ENCODE results near the gene LGALS9. TPM values are rescaled to one million over a fixed set of nuclear protein-coding genes. Genes with fewer than 3 reads are reported as not detected.

LGALS9 gene
- under 0.01 and 4.2 TPM in 2 replicates for total RNA-seq

GRCh38 chr17:27630607-27631410 is at the start of gene LGALS9:
Gene LGALS9 (plus strand): TSS chr17:27631188. CDS start chr17:27631266, 78 bp downstream.

Other genes with a start within 250 kb of the LGALS9 start
- gene KSR1, start 174.7 kb upstream of the LGALS9 start, total RNA-seq, result 16.6 and 23.5 TPM in 2 replicates
- 0.18 and 0.49 TPM in 2 replicates for gene NOS2, start 169.3 kb downstream of the LGALS9 start, total RNA-seq